Effector CD4-positive, alpha-beta T cell (primary cell): ENCODE measurements around the gene TMEM178A.
"Not testable (repeated sequence)": the region's sequence is repeated elsewhere in the genome, so short reads cannot be mapped to it uniquely, and the experiment has no call there.

Experiments
- DNase-seq: peaks from one replicate; pipeline ENCODE4 v3.0.0-alpha.2; 2020
- total RNA-seq: gene quantifications from one replicate; lab custom pipeline; 2026; lab: John Stamatoyannopoulos, UW

TMEM178A gene
- total RNA-seq = 0.75 reads per million

- DNase-seq = no peak
Observed at GRCh38 chr2:39665811-39666490, at the start of gene TMEM178A. TMEM178A (plus strand) TSS chr2:39665917; CDS start chr2:39665975, 58 bp downstream.

- no peak for DNase-seq
Observed at GRCh38 chr2:39618236-39618635, 47.5 kb upstream of the TMEM178A start.

- no peak for DNase-seq
Observed at GRCh38 chr2:39618736-39619135, 47.0 kb upstream of the TMEM178A start.

- no peak for DNase-seq
Observed at GRCh38 chr2:39620067-39620466, 45.6 kb upstream of the TMEM178A start.

DNA sequence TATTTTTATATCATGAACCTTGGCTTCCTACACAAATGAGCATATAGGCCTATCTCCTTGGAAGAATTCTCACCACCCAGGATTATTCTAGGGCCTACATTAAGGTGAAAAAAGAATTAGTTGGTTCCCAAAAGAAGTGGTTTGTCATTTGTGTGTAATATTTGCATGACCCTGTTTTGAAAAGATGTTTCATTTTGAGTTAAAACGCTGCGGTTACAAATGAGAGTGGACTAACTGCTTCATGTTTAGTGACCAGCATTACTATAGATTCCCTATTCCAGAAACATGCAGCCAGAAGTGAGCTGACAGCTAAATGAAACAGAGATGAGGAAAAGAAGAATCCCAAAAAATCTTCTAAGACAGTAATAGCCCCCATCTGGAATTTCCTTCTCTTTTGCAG lies 44.1 kb upstream of the TMEM178A start:
- DNase-seq = no peak

GRCh38 chr2:39622860-39623259 lies 42.9 kb upstream of the TMEM178A start:
- DNase-seq = no peak

GRCh38 chr2:39623917-39624316 lies 41.8 kb upstream of the TMEM178A start:
- DNase-seq = no peak

DNA sequence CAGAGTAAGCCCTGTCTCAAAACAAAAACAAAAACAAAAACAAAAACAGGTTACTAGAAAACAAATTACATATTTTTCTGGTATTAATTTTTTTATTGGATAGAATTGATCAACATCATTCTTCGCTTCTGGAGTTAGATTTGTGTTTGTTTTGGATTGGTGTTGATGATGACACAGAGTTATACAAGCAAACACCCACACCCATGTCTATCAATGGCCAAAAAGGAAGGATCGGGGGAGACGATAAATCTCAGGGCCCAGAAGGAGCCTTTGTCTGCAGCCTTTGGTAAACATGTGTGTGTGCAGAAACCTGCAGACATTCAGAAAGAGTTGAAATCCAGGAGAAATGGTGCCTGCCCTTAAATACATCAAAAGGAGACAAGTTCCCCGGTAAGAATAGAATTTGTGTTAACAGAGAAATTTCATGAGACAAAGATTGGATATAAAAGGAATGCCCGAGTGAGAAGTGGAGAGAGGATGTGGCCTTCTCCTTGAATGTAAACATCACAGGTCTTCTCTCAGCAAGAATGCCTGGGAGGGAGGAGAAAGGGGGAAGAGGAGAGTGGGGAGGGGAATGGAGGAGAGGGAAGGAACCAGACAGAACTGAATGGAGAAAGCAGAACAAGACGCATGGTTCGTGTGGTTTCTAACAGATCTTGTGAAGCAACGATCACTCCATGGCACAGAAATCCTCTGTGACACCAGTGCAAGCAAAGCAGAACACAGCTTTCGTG lies 40.4 kb upstream of the TMEM178A start:
- DNase-seq = no peak

DNA sequence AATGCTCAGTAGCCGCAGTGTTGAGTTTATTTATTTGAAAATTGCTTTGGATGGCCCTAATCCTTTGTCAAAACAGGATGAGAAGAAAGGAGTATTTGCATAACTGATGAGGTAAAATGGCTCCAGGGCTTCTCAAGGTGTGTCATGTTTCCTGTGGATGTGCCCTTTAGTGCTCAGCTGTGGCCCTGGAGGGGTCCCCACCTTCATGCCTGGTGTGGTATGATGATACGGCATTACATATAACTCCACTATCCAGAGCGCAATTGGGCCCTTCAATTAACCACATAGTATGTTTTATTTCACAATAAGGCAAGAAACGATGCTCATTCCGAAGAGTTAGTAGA lies 39.8 kb upstream of the TMEM178A start:
- DNase-seq = no peak

DNA sequence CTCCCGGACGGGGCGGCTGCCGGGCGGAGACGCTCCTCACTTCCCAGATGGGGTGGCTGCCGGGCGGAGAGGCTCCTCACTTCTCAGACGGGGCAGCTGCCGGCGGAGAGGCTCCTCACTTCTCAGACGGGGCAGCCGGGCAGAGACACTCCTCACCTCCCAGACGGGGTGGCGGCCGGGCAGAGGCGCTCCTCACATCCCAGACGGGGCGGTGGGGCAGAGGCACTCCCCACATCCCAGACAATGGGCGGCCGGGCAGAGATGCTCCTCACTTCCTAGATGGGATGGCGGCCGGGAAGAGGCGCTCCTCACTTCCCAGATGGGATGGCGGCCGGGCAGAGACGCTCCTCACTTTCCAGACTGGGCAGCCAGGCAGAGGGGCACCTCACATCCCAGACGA lies 37.4 kb upstream of the TMEM178A start:
- not testable (repeated sequence) for DNase-seq

DNA sequence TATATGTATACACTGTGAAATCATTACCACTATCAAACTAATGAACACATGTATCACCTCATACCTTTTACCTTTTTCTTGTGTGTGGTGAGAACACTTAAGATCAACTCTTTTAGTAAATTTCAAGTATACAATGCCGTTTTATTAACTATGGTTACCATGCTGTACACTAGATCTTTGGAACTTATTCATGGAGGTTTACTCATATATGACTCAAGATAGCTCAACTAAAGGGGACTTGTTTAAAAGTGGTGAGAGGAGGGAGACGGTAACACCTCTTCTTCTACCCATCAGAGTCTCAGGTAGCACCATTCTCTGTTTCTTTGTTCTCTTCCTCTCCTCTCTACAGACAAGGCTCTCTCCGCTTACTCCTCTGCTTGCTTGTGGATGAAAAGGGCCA lies 36.1 kb upstream of the TMEM178A start:
- no peak for DNase-seq

GRCh38 chr2:39631256-39631655 lies 34.5 kb upstream of the TMEM178A start:
- DNase-seq = no peak

GRCh38 chr2:39631718-39632117 lies 34.0 kb upstream of the TMEM178A start:
- DNase-seq = no peak

- no peak for DNase-seq
Observed at GRCh38 chr2:39632876-39633275, 32.8 kb upstream of the TMEM178A start.

DNA sequence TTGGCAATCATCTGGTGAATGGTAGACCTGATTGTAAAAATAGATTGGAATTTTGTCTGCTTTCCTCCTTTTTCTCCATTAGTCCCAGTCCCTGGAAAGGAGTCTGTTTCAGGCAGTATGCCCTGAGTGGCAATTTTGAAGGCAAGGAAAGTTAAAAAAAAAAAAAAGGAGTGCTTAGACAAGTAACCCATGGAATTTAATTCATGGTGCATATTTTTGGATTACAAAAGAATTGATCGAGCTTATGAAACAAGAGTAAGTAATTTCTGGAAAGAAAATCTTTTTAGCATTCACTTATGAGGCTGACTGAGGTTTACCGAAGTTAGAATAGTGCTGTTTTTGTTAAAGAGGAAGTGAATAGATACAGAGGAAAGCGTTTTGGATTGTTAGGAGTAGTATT lies 29.4 kb upstream of the TMEM178A start:
- DNase-seq = no peak

GRCh38 chr2:39638581-39638980 lies 27.1 kb upstream of the TMEM178A start:
- no peak for DNase-seq

GRCh38 chr2:39640107-39640506 lies 25.6 kb upstream of the TMEM178A start:
- no peak for DNase-seq

- DNase-seq = no peak
Observed at GRCh38 chr2:39640681-39641080, 25.0 kb upstream of the TMEM178A start.

GRCh38 chr2:39641635-39642034 lies 24.1 kb upstream of the TMEM178A start:
- no peak for DNase-seq

DNA sequence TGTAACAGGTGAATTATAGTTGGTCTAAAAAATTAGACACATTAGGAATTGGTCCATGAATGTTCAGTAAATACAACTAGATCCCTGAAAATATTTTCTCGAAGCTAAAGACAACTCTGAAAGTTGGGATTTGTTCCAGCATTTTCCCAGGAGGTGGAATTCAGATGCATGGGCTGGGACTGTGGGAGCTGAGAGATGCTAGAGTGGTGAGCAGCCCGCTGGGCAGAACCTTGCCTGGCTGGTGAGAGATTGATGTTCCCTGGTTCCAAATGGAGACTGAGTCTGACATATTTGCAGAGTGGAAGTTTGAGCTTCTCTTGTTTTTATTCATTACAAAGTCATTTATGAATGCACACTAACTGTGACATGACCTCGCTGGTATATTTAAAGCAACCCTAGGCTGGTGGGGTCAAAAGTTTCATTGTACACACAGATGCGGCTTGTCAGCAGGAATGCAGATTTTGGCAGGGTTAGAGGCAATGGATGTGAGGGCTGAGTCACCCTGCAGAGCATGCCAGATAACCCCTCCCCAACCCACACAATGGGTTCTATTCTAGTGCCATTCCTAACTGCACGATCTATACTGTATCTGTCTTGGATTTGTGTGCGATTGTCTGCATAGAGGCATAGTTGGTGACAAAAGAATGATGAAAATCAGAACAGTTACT lies 23.5 kb upstream of the TMEM178A start:
- no peak for DNase-seq

- DNase-seq = no peak
Observed at GRCh38 chr2:39645826-39646225, 19.9 kb upstream of the TMEM178A start.

GRCh38 chr2:39646267-39646666 lies 19.4 kb upstream of the TMEM178A start:
- DNase-seq = no peak

DNA sequence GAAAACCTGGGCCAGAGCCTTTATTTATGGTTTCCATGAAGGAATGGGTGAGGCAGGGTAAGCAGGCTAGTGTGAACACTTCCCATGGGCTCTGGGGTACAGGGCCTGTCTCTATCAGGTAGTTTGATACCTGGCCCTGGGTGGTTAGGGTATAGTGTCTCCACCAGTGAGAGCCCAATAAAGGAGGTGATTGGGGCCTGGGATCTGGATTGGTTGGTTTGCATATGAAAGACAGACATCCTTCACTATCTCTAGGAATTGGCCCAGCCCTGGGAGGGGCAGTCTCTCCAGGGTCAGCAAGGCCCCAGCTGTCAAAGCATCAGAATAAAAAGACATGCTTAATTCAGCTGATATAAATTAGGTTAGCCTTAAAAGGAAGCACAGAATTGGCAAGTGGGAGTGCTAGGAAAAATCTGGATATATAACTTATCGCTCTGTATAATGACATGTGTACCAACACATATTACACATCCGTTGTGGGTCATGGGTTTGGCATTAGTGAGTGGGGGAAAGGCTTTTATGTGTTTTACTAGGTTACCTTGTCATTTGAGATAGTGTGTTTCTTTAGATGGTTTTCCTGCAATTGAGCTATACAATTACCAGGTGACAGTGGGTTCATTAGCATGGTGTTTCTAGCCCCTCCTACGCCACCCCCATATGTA lies 18.5 kb upstream of the TMEM178A start:
- no peak for DNase-seq

GRCh38 chr2:39648580-39648979 lies 17.1 kb upstream of the TMEM178A start:
- no peak for DNase-seq
